ENCODE data around the gene UNC5B. TPM values are rescaled to one million over a fixed set of nuclear protein-coding genes. Genes with fewer than 3 reads are reported as not detected.

UNC5B gene
- total RNA-seq, 1 donor from 2014 or later: 26.9 TPM

DNA sequence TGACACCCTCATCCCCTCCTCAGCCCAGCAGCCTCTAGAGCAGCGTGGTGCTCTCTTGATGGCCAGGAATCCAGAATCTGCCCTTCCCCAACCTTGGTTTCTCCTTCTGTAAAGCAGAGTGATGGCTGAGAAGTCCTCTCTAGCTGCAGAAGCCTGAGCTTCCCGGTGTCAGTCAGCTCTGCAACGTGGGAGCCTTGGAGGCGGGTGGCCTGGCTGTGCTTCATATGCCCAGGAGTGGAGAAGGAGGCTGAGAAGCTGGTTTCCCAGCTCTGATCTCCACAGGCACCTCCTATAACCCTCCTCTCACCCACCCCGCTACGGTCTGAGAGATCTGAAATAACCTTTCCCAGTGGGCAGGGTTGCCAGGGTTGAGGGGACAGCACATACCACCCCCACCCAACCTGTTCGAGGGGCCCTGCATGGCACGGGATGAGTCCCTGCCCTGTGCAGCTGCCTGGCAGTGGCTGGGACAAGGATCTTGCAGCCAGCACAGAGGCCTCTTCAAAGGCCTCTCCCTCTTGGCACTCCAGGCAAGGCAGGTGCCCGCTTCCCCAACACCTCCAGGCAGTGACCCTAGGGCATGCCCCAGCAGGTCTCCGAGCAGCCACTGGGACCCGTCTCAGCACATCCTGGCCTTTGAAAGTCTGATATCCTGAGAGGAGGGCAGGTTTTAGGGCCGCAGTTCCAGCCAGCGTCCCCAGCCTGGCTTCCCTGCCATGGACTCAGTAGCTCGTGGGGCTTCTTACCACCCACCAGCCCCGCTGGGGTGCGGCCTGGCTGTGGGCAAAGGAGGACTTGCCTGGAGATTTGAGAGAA, 88.4 kb downstream of the UNC5B start:
- H3K4me3 ChIP-seq (ENCODE audit: low read depth, low read length): no peak overlapping the region
- TF ChIP-seq CTCF (IDR thresholded peaks at IDR 0.05; ENCODE audit: insufficient read depth, low read length, poor library complexity, severe bottlenecking): no peak
- no peaks in the 10 kb centered on the region for H3K36me3 ChIP-seq (ENCODE audit: control insufficient read depth, insufficient read depth, low read length)
- DNase-seq (ENCODE audit: low read depth): no peak
- H3K27me3 ChIP-seq (ENCODE audit: control insufficient read depth, insufficient read depth, low read length): peaks cover 7% of the 10 kb centered on the region

- Histone ChIP-seq H3K36me3 (ENCODE audit: control insufficient read depth, insufficient read depth, low read length) (no peaks in the 10 kb centered on the region), H3K27me3 (ENCODE audit: control insufficient read depth, insufficient read depth, low read length) (peaks cover 6% of the 10 kb centered on the region), H3K4me3 (ENCODE audit: low read depth, low read length) (no peak overlapping the region)
- no peak for TF ChIP-seq CTCF (IDR thresholded peaks at IDR 0.05; ENCODE audit: insufficient read depth, low read length, poor library complexity, severe bottlenecking)
- no peak for DNase-seq (ENCODE audit: low read depth)
Measured at GRCh38 chr10:71301371-71301916, 89.1 kb downstream of the UNC5B start.

- no peak for DNase-seq (ENCODE audit: low read depth)
- Histone ChIP-seq H3K4me3 (ENCODE audit: low read depth, low read length) (no peak overlapping the region), H3K36me3 (ENCODE audit: control insufficient read depth, insufficient read depth, low read length) (no peaks in the 10 kb centered on the region), H3K27me3 (ENCODE audit: control insufficient read depth, insufficient read depth, low read length) (peaks cover 6% of the 10 kb centered on the region)
- no peak for TF ChIP-seq CTCF (IDR thresholded peaks at IDR 0.05; ENCODE audit: insufficient read depth, low read length, poor library complexity, severe bottlenecking)
Measured at GRCh38 chr10:71302451-71302850, 90.1 kb downstream of the UNC5B start.

GRCh38 chr10:71302874-71303568, 90.7 kb downstream of the UNC5B start:
- DNase-seq (ENCODE audit: low read depth): peak; percentile 16

GRCh38 chr10:71303569-71303907, 91.2 kb downstream of the UNC5B start:
- no peak for TF ChIP-seq CTCF (IDR thresholded peaks at IDR 0.05; ENCODE audit: insufficient read depth, low read length, poor library complexity, severe bottlenecking)
- Histone ChIP-seq H3K36me3 (ENCODE audit: control insufficient read depth, insufficient read depth, low read length) (no peaks in the 10 kb centered on the region), H3K27me3 (ENCODE audit: control insufficient read depth, insufficient read depth, low read length) (peaks cover 6% of the 10 kb centered on the region), H3K4me3 (ENCODE audit: low read depth, low read length) (no peak overlapping the region)
- DNase-seq (ENCODE audit: low read depth): no peak

More at GRCh38 chr10:71302874-71303568, 90.7 kb downstream of the UNC5B start:
- Histone ChIP-seq H3K27me3 (ENCODE audit: control insufficient read depth, insufficient read depth, low read length) (peaks cover 6% of the 10 kb centered on the region), H3K36me3 (ENCODE audit: control insufficient read depth, insufficient read depth, low read length) (no peaks in the 10 kb centered on the region), H3K4me3 (ENCODE audit: low read depth, low read length) (no peak overlapping the region)
- peak; percentile 58 for TF ChIP-seq CTCF (IDR thresholded peaks at IDR 0.05; ENCODE audit: insufficient read depth, low read length, poor library complexity, severe bottlenecking)

Measured in kidney epithelial cell (primary cell).